GM19372 (cell line): ENCODE measurements around the gene MROH7.

ENCODE experiments used
- ATAC-seq: cut with Tn5 transposase; IDR thresholded peaks from one replicate; pipeline ENCODE4 v1.9.1; 2021; ENCODE audit warnings: mild to moderate bottlenecking, low read depth, moderate library complexity; ENCODE audit not compliant: unreplicated experiment

MROH7 gene

GRCh38 chr1:54723985-54724384 is 82.4 kb downstream of the MROH7 start:
- ATAC-seq = no peak

DNA sequence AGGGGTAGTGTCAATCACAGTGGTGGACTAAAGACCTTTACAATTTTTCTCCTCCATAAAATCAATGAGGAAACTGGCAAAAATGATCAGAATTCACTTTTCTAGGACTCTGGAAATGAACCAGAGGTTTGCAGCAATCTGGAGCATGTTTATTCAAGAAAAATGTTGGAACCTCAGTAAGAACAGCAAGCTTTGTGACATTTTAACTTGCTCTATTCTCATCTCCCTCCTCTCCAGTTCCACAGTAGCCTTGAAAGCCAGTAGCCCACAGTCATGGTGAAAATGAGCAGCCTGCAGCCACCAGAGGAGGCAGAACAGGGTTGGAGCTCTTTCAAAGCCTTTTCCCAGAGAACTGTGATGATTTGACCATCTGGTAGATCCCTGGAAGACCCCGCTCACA is 83.2 kb downstream of the MROH7 start:
- no peak for ATAC-seq

DNA sequence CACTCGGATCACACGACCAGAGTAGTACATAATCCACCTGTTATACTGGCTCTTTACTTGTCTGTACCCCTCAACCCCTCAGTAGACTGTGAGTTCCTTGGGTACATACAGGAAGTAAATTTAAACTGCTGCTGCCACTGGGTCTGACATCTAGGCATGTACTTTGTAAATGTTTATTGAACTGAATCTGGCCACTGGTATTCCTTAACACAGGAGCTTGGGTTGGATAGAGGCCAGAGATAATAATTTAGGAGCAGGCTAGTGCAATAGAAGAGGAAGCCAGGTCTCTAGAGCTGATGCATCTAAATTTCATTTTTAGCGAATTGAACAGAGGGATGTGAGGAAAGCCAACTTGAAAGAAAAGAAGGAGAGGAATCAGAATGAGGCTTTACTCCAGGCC is 86.4 kb downstream of the MROH7 start:
- ATAC-seq = no peak

DNA sequence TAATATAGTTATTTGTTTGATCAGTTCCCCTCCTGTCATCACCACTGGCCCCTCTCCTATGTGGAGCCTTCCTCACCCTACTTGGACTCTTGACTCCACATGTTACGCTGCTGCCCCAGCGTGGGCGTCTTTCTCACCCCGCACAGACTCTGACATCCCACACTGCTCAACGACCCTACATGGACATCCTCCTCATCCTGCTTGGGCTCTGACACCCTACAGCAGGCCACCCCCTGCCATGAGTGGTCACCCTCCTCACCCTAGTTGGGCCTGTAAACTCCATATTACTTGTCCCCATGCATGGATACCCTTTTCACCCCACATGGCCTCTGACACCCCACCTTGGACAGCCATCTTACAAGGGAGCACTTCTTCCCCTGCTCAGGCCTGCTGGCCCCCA is 95.1 kb downstream of the MROH7 start:
- ATAC-seq = no peak

GRCh38 chr1:54738244-54738643 is 96.7 kb downstream of the MROH7 start:
- no peak for ATAC-seq

DNA sequence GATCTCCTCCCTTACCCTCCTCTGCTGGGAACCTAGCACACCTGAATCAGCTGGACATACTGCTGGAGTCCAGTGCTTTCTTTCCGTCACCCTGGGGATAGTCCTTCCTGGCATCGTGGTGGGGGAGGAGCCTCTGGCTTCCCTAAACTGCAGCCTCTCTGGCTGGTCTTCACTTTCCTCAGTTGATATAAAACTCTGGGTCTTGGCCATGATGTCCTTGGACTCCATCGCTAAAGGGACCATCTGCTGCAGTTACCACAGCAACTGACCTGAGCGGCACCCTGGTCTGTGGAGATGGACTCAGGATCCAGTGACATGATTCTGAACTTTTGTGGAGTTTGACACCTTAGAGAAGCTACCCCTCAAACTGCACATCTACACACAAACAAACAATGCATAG is 99.9 kb downstream of the MROH7 start:
- ATAC-seq = no peak

DNA sequence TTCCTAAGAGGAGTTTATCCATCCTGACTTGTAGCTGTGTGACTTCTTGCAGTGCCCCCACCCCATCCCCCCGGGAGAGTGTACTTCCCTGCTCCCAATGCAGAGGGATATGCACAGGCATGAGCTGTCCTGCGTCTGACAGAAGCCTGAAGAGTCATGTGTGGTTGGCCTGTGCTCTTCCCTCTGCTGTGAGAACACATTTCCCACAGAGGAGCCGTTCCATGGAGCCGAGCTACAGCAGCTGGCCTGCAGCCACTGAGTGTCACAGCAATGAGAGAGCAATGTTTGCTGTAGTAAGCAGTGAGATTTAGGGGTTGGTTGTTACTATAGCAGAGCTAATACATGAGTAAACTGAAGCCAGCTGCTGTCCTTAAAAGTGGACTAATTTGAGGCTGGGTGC is 100.7 kb downstream of the MROH7 start:
- ATAC-seq = no peak

GRCh38 chr1:54743416-54744226 is 102.0 kb downstream of the MROH7 start:
- no peak for ATAC-seq

GRCh38 chr1:54744696-54745095 is 103.1 kb downstream of the MROH7 start:
- ATAC-seq = no peak

- ATAC-seq = no peak
Measured at GRCh38 chr1:54745274-54745673, 103.7 kb downstream of the MROH7 start.

DNA sequence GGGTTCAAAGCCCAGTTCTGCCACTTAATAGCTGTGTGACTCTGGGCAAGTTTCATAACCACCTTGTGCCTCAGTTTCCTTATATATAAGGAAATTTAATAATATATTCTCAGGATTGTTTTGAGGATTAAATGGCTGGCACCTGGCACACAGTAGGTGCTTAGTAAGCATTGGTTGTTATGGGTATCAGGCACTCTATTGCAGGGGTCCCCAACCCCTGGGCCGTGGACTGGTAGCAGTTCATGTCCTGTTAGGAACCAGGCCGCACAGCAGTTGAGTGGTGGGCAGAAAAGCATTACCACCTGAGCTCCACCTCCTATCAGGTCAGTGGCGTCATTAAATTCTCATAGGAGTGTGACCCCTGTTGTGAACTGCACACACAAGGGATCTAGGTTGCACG is 104.3 kb downstream of the MROH7 start:
- ATAC-seq = no peak

GRCh38 chr1:54748094-54748835 is 106.7 kb downstream of the MROH7 start:
- ATAC-seq = no peak

GRCh38 chr1:54750596-54750995 is 109.0 kb downstream of the MROH7 start:
- no peak for ATAC-seq

DNA sequence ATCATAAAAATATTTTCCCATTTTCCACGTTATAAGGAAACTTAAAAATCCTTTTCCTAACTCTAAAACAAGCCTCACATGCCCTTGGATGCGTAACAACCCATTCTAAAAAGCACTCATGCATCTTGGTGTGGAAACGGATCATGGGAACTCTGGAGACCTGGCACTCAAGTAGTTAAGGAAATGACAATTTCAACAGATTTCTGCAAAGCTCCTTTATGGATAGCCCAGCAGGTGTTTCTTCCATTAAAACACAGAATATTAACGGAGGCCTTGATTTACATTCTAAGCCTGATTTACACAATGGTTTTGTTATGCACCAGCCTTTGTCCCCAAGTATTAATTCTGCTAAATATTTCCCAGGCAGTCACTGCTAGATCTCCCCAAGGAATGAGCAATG is 109.8 kb downstream of the MROH7 start:
- ATAC-seq = no peak

DNA sequence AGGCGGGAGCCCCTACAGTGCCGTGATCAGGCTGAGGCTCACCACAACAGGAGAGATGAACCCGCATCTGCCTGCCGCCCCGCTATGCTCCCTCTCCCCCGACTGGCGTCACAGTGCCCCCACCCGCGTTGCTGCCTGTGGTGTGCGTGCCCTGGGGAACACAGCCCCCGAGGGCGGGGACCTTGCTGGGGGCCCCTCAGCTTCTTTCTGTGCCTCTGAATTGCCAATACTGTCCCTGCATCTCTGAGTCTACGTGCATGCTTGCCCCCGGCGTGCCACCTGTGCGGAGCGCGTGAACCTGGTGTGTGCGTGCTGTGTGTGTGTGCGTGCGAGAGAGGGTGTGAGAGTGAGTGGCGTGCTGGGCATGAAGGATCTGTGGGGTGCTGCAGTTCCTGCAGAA is 112.5 kb downstream of the MROH7 start:
- no peak for ATAC-seq

GRCh38 chr1:54754486-54755285 is 113.1 kb downstream of the MROH7 start:
- ATAC-seq = no peak

GRCh38 chr1:54757833-54758232 is 116.2 kb downstream of the MROH7 start:
- no peak for ATAC-seq

DNA sequence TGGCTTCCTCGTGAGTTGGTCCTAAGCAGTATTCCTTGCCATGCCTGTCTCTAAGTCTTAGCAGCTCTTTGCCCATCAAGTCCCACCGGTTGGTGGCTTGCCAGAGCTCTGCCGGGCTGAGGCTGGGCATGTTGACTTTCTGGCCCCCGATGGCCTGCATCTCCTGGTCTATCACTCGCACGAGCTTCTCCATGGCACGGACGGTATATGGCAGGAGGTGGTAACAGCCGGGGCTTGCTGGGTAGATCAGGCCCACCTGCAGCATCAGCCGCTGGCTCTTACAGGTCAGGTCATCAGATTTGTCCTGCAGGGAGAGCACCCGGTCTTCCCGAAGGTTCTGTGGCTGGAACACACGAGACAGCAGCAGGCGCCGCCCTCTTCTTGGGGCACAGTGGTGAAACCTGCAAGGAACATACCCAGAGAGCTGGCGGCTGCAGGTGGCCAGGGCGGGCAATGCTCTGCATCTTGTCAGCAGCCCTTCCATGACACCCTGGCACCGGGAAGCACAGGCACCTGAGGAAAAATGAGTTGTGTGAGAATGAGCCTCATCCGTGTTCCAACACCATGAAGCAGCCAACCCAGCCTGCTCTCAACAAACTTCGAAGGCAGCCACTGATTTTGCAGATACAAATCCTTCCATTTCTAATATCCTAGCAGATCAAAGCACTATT is 117.2 kb downstream of the MROH7 start:
- no peak for ATAC-seq
